MM.1S (cell line): Measurements from ENCODE around the gene COA4.

Experiments
- DNase-seq: peaks from one replicate; pipeline ENCODE4 v3.0.0-alpha.2; 2015
- H2AFZ ChIP-seq: fragments of 300-600 bp; sonication (generic); 2 replicates; pipeline ENCODE4 v1.6.0; 2016; ENCODE audit warnings: antibody characterized with exemption, low read length
- H3F3A ChIP-seq: fragments of 300-600 bp; sonication (generic); 2 replicates; pipeline ENCODE4 v1.6.1; 2016; ENCODE audit warnings: mild to moderate bottlenecking, antibody characterized with exemption, low read length, moderate library complexity, mixed read lengths; ENCODE audit not compliant: insufficient read depth
- H3K27ac ChIP-seq: fragments of 300-600 bp; sonication (generic); 2 replicates; pipeline ENCODE4 v1.5.1; 2016; ENCODE audit warnings: mild to moderate bottlenecking, low read length
- H3K27me3 ChIP-seq: fragments of 300-600 bp; sonication (generic); replicated peaks from 2 replicates; pipeline ENCODE4 v1.6.0; 2016; ENCODE audit warnings: low read length; ENCODE audit not compliant: insufficient read depth
- H3K36me3 ChIP-seq: fragments of 300-600 bp; sonication (generic); replicated peaks from 2 replicates; pipeline ENCODE4 v1.6.1; 2016; ENCODE audit warnings: mild to moderate bottlenecking, low read length, mixed read lengths; ENCODE audit not compliant: insufficient read depth
- H3K4me1 ChIP-seq: fragments of 300-600 bp; sonication (generic); 2 replicates; pipeline ENCODE4 v1.6.1; 2016; ENCODE audit warnings: low read length, mixed read lengths
- H3K4me2 ChIP-seq: fragments of 300-600 bp; sonication (generic); 2 replicates; pipeline ENCODE4 v1.6.0; 2016; ENCODE audit warnings: low read depth, low read length
- H3K4me3 ChIP-seq: fragments of 300-600 bp; sonication (generic); 2 replicates; pipeline ENCODE4 v1.5.1; 2016; ENCODE audit warnings: low read length, mixed read lengths
- H3K79me2 ChIP-seq: fragments of 300-600 bp; sonication (generic); 2 replicates; pipeline ENCODE4 v1.6.1; 2016; ENCODE audit warnings: mixed run types, low read length, mixed read lengths
- H3K9ac ChIP-seq: fragments of 300-600 bp; sonication (generic); 2 replicates; pipeline ENCODE4 v1.6.1; 2016; ENCODE audit warnings: low read length, mixed read lengths
- H3K9me2 ChIP-seq: fragments of 300-600 bp; sonication (generic); replicated peaks from 2 replicates; pipeline ENCODE4 v1.6.1; 2016; ENCODE audit warnings: mild to moderate bottlenecking, low read length, mixed read lengths; ENCODE audit not compliant: insufficient read depth
- H3K9me3 ChIP-seq: fragments of 300-600 bp; sonication (generic); replicated peaks from 2 replicates; pipeline ENCODE4 v1.6.1; 2016; ENCODE audit warnings: mild to moderate bottlenecking, low read length, mixed read lengths; ENCODE audit not compliant: insufficient read depth
- H4K20me1 ChIP-seq: fragments of 300-600 bp; sonication (generic); 2 replicates; pipeline ENCODE4 v1.6.1; 2016; ENCODE audit warnings: mild to moderate bottlenecking, low read length, moderate library complexity, mixed read lengths; ENCODE audit not compliant: insufficient read depth
- EZH2 ChIP-seq: fragments of 300-600 bp; sonication (generic); optimal IDR thresholded peaks from 2 replicates; pipeline ENCODE3; 2017; ENCODE audit warnings: low read depth, mild to moderate bottlenecking, antibody characterized with exemption, low read length, mixed read lengths
- EZH2phosphoT487 ChIP-seq: fragments of 300-600 bp; sonication (generic); IDR thresholded peaks from 2 replicates; pipeline ENCODE4 v1.6.1; 2018; ENCODE audit warnings: antibody characterized with exemption, low read length
- TF ChIP-seq, protein P1 (sequence below): fragments of 300-600 bp; sonication (generic); IDR thresholded peaks from 2 replicates; pipeline ENCODE4 v1.5.1; 2016; ENCODE audit warnings: antibody characterized with exemption, low read length, mixed read lengths

Gene COA4

DNA sequence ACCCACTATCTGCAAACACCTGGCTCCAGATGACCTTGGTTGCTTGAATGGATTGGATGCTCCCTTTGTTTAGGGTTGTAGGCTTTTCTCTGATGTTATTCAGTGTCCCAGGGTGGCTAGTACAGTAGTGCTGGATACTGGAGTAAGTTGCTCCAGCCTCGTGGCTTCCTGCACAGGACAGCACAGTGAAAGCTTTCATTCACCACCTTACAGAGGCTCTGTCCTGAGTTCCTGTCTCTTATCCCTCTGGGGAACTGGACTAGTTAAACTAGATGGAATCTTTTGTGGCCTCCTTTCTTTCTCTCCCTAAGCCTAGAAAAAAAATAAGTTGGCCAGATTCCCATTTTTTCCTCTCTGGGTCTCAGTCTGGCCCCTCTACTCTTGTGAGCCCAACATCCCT, 46.4 kb downstream of the COA4 start:
- H3K36me3 ChIP-seq: no peaks in the 10 kb centered on the region
- H4K20me1 ChIP-seq: no peaks in the 10 kb centered on the region
- H3K9me2 ChIP-seq: no peaks in the 10 kb centered on the region
- TF ChIP-seq, protein P1, sequence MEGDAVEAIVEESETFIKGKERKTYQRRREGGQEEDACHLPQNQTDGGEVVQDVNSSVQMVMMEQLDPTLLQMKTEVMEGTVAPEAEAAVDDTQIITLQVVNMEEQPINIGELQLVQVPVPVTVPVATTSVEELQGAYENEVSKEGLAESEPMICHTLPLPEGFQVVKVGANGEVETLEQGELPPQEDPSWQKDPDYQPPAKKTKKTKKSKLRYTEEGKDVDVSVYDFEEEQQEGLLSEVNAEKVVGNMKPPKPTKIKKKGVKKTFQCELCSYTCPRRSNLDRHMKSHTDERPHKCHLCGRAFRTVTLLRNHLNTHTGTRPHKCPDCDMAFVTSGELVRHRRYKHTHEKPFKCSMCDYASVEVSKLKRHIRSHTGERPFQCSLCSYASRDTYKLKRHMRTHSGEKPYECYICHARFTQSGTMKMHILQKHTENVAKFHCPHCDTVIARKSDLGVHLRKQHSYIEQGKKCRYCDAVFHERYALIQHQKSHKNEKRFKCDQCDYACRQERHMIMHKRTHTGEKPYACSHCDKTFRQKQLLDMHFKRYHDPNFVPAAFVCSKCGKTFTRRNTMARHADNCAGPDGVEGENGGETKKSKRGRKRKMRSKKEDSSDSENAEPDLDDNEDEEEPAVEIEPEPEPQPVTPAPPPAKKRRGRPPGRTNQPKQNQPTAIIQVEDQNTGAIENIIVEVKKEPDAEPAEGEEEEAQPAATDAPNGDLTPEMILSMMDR: no peak
- TF ChIP-seq EZH2phosphoT487 (no peak), EZH2 (no peak)
- no peak overlapping the region for H3K27ac ChIP-seq
- no peaks in the 10 kb centered on the region for H3K79me2 ChIP-seq
- no peak overlapping the region for H2AFZ ChIP-seq
- H3K4me3 ChIP-seq: no peak overlapping the region
- H3K4me2 ChIP-seq: no peak overlapping the region
- H3K9ac ChIP-seq: no peak overlapping the region
- H3F3A ChIP-seq: no peaks in the 10 kb centered on the region
- no peaks in the 10 kb centered on the region for H3K4me1 ChIP-seq
- H3K9me3 ChIP-seq: no peaks in the 10 kb centered on the region
- DNase-seq: no peak
- no peaks in the 10 kb centered on the region for H3K27me3 ChIP-seq
